ENCODE data around the gene GALNT9.
"Not testable (repeated sequence)": the region's sequence is repeated elsewhere in the genome, so short reads cannot be mapped to it uniquely, and the experiment has no call there.

Gene GALNT9

GRCh38 chr12:132358241-132359225 lies 29.1 kb upstream of the GALNT9 start:
- not testable (repeated sequence) for DNase-seq (ENCODE audit: low read depth)

- DNase-seq (ENCODE audit: low read depth) = no peak
Observed at GRCh38 chr12:132357623-132358186, 28.3 kb upstream of the GALNT9 start.

GRCh38 chr12:132356691-132357622 lies 27.6 kb upstream of the GALNT9 start:
- DNase-seq (ENCODE audit: low read depth) = no peak

GRCh38 chr12:132355742-132356681 lies 26.6 kb upstream of the GALNT9 start:
- no peak for DNase-seq (ENCODE audit: low read depth)

- DNase-seq (ENCODE audit: low read depth) = no peak
Observed at GRCh38 chr12:132354982-132355680, 25.7 kb upstream of the GALNT9 start.

GRCh38 chr12:132354211-132354981 lies 25.0 kb upstream of the GALNT9 start:
- DNase-seq (ENCODE audit: low read depth) = no peak

DNA sequence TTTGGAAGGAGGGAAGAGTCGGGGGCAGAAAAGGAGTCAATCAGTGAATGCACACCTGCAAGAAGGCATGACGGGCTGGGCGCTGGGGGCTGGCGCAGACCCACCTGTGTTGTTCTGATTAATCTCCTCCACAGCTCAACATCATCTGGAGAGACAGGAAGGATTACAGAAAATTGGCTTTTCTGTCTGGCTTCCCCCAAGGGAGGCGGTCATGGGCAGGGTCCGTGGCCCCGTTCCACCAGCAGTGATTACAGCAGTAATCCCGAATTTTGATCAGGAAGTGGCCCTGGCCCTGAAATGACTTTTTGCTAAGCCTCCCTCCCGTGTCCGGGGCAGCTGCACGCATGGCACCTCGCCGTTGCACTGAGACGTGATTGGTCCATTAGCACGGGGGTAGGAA lies 24.4 kb upstream of the GALNT9 start:
- DNase-seq (ENCODE audit: low read depth) = no peak

GRCh38 chr12:132352896-132353800 lies 23.8 kb upstream of the GALNT9 start:
- no peak for DNase-seq (ENCODE audit: low read depth)

GRCh38 chr12:132351751-132352495 lies 22.5 kb upstream of the GALNT9 start:
- DNase-seq (ENCODE audit: low read depth) = no peak

DNA sequence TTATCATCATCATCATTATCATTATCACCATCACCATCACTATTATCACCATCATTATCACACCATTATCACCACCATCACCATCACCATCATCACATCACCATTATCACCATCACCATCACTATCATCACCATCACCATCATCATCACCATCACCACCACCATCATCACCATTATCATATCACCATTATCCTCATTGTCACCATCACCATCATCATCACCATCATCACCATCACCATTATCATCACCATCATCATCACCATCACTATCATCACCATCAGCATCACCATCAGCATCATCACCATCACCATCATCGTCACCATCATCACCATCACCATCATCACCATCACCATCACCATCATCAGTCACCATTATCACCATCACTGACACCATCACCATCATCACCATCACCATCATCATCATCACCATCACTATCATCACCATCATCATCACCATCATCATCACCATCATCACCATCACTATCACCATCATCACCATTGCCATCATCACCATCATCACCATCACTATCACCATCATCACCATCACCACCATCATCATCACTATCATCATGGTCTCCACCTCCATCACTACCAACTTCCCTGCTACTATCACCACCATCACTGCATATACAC lies 20.2 kb upstream of the GALNT9 start:
- DNase-seq (ENCODE audit: low read depth) = no peak

DNA sequence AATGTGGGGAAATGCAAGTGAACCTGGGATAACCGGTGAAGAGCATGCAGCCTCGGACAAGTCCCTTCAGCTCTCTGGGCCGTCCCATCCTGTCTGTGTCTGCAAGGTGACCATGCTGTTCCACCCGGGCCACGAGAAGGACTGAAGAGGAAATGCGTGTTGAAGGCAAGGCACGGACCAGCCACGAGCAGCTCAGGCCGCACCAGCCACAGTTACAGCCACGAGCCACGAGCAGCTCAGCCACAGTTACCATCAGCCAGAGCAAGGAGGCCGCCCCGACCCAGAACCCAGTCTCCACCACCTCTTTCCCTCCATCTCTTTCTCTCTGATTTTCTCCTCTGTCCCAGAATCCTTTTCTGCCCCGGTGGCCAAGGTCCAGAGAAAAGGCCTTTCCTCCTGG lies 18.8 kb upstream of the GALNT9 start:
- DNase-seq (ENCODE audit: low read depth) = no peak

DNA sequence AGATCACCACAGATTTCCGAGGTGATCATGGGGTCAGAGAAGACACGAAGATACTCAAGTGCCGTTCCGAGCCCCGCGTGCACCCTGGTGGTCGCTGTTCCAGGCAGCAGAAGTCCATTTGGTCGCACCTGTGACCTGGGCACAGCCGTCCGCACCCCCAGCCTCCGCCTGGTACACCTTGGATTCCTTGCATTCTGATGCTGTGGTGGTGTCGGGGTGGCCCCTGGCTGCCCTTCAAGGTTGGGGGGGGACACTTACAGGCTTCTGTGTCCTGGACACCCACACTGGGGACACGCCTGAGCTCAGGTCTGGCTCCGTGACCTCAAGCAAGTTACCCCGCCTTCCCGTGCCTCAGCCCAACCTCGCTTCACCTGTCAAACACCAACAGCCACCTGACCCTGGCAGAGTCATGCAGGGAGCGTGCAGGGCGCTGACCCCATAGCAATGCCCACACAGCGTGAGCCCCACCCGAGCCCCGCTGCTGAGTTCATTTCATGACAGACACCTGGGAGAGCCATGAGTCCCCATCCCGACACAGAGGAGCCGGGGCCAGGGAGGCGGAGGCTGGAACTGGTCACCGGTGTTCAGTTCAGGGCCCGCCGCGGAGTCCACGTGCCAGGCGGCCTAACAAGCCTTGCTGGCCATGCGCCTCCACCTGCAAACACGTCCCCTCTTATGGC lies 17.9 kb upstream of the GALNT9 start:
- no peak for DNase-seq (ENCODE audit: low read depth)

DNA sequence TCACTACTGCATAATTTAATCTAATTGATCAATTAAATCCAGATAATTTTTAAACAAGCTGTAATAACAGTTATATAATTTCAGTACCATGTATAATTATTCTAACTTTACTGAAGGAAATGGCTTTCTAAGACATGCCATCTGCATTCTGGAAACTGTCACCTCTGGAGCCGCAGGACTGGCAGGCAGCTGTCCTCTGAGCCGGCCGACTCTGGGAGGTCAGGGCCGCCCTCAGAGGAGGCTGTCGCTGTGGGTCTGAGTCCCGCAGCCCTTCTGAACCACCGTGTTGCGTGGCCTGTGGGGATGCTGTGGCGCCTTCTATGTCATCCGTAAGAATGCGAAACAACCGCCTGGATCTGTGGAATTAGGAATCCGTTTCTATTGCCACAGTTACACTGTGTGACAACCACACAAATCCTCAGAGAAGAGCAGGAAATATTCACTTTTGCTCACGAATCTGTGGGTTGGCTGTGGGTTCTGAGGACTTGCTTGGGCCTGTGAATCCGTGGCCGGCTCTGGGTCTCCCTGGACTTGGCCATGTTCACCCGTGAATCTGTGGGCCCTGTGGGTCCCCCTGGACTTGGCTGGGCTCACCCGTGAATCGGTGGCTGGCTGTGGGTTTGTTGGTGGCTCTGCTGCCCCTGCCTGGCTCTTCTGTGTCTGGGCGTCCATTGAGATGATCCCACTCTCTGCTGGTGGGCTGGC lies 17.2 kb upstream of the GALNT9 start:
- DNase-seq (ENCODE audit: low read depth) = no peak

DNA sequence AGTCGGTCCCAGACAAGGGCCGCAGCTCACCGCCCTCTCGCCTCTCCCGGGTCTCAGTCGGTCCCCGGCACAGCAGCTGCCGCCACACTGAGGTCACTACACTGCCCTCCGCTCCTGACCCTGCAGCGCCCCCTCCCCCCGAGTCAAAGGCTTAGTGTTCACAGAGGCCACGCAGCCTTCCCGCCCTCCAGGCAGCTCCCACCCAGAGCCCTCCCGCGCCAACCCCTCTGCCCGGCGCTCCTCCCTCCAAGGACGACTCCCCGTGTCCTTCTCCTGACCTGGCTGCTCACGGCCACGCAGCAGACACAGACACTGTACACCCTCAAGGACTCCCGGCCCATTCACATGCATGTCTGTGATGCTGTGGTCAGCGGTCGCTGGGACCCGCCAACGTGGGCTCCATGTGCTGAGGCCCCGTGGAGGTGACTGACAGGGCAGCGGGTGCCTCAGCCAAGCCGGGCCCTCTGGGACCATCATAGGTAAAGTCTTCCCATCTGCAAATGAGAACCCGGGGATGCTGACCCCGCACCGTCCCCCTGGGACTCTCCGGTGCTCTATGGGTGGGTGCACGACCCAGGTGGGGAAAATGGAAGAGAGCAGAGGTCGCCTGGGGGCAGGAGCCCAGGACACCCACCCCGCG lies 16.3 kb upstream of the GALNT9 start:
- no peak for DNase-seq (ENCODE audit: low read depth)

GRCh38 chr12:132345126-132345525 lies 15.7 kb upstream of the GALNT9 start:
- DNase-seq (ENCODE audit: low read depth) = no peak

DNA sequence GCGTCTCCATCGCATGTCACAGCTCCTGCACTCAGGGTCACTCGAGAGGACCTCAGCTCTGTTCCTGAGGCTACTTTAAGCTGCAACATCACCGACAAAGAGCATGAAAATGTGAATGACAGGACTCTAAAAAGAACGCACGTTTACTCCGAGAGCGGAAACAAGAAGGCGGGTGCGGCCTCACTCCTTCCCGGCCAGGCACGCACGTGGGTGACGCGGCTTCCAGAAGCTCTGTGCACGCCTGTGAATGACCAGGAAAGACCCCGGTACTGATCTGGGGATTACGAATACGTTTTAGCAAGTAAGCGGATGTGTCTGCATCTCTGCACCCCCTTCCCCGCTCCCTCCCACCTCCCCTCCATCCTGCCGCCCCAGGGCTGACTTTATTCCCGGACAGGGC lies 15.2 kb upstream of the GALNT9 start:
- DNase-seq (ENCODE audit: low read depth) = no peak
